GM19351 (cell line): ENCODE results near the gene ANKRD2.
"Not testable (repeated sequence)": the region's sequence is repeated elsewhere in the genome, so short reads cannot be mapped to it uniquely, and the experiment has no call there.

ENCODE experiments used
- ATAC-seq: cut with Tn5 transposase; IDR thresholded peaks from one replicate; pipeline ENCODE4 v1.9.1; 2021; ENCODE audit warnings: mild to moderate bottlenecking, moderate library complexity; ENCODE audit not compliant: unreplicated experiment

ANKRD2 gene

GRCh38 chr10:97572214-97572989 is at the start of gene ANKRD2:
ANKRD2 (plus strand) TSS chr10:97572779; CDS start chr10:97572789, 10 bp downstream.
- peak; percentile 77 for ATAC-seq

- ATAC-seq, result no peak
Observed at GRCh38 chr10:97522937-97523336, 49.6 kb upstream of the ANKRD2 start.

GRCh38 chr10:97525086-97525485 is 47.5 kb upstream of the ANKRD2 start:
- no peak for ATAC-seq

GRCh38 chr10:97525683-97526110 is 46.9 kb upstream of the ANKRD2 start:
- no peak for ATAC-seq

- not testable (repeated sequence) for ATAC-seq
Observed at GRCh38 chr10:97528876-97529275, 43.7 kb upstream of the ANKRD2 start.

- ATAC-seq, result no peak
Observed at GRCh38 chr10:97529685-97530465, 42.7 kb upstream of the ANKRD2 start.

- no peak for ATAC-seq
Observed at GRCh38 chr10:97531401-97531986, 41.1 kb upstream of the ANKRD2 start.

- ATAC-seq, result no peak
Observed at GRCh38 chr10:97532935-97533671, 39.5 kb upstream of the ANKRD2 start.

- ATAC-seq, result no peak
Observed at GRCh38 chr10:97533888-97534287, 38.7 kb upstream of the ANKRD2 start.

- no peak for ATAC-seq
Observed at GRCh38 chr10:97534746-97535367, 37.7 kb upstream of the ANKRD2 start.

- no peak for ATAC-seq
Observed at GRCh38 chr10:97537186-97537869, 35.3 kb upstream of the ANKRD2 start.

GRCh38 chr10:97538411-97538810 is 34.2 kb upstream of the ANKRD2 start:
- no peak for ATAC-seq

- ATAC-seq, result no peak
Observed at GRCh38 chr10:97538839-97539238, 33.7 kb upstream of the ANKRD2 start.

- ATAC-seq, result no peak
Observed at GRCh38 chr10:97539523-97540200, 32.9 kb upstream of the ANKRD2 start.

GRCh38 chr10:97540669-97541500 is 31.7 kb upstream of the ANKRD2 start:
- ATAC-seq, result no peak

- ATAC-seq, result no peak
Observed at GRCh38 chr10:97542169-97543024, 30.2 kb upstream of the ANKRD2 start.

GRCh38 chr10:97543025-97543546 is 29.5 kb upstream of the ANKRD2 start:
- no peak for ATAC-seq
